ENCODE data around the gene CDH4. TPM values are rescaled to one million over a fixed set of nuclear protein-coding genes. Genes with fewer than 3 reads are reported as not detected.

The CDH4 gene
- total RNA-seq, 1 donor from 2014 or later = 3.2 TPM

DNA sequence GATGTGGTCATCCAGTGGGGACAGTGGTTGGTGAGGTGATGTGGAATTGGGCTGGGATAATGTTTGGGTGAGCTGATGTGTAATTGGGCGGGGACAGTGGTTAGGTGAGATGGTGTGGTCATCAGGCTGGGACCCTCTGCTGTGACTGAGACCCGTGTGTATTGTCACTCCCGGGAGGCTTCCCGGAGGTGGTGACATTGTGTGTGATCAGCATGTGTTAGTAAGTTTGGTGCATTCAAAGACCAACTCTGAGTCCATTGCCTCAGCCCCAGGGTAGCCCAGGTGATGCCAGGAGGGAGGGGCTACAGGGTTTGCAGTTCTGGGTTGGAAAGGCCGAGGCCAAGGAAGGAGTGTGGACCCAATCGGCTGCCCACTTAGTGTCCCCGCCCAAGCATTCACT, 438.1 kb downstream of the CDH4 start:
- H3K9me3 ChIP-seq (ENCODE audit: insufficient read depth, low read depth, low read length) = peaks cover 2% of the 10 kb centered on the region
- no peak for FAIRE-seq
- H3K4me1 ChIP-seq (ENCODE audit: insufficient read depth, low read length) = no peaks in the 10 kb centered on the region
- Mint-ChIP-seq H3K9me3 (ENCODE audit: unreplicated experiment) (peaks cover 2% of the 10 kb centered on the region), H3K27ac (ENCODE audit: unreplicated experiment) (no peak overlapping the region), H3K4me3 (ENCODE audit: unreplicated experiment) (no peak overlapping the region), H3K4me1 (ENCODE audit: low read depth, unreplicated experiment) (peaks cover 2% of the 10 kb centered on the region), H3K27me3 (ENCODE audit: low read depth, unreplicated experiment) (peaks cover 63% of the 10 kb centered on the region), H3K36me3 (ENCODE audit: low read depth, unreplicated experiment) (no peaks in the 10 kb centered on the region)
- TF ChIP-seq, protein P1, sequence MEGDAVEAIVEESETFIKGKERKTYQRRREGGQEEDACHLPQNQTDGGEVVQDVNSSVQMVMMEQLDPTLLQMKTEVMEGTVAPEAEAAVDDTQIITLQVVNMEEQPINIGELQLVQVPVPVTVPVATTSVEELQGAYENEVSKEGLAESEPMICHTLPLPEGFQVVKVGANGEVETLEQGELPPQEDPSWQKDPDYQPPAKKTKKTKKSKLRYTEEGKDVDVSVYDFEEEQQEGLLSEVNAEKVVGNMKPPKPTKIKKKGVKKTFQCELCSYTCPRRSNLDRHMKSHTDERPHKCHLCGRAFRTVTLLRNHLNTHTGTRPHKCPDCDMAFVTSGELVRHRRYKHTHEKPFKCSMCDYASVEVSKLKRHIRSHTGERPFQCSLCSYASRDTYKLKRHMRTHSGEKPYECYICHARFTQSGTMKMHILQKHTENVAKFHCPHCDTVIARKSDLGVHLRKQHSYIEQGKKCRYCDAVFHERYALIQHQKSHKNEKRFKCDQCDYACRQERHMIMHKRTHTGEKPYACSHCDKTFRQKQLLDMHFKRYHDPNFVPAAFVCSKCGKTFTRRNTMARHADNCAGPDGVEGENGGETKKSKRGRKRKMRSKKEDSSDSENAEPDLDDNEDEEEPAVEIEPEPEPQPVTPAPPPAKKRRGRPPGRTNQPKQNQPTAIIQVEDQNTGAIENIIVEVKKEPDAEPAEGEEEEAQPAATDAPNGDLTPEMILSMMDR (IDR thresholded peaks at IDR 0.05; ENCODE audit: insufficient read depth, low read depth, low read length) = no peak
- no peak for TF ChIP-seq EZH2 (IDR thresholded peaks at IDR 0.05; ENCODE audit: insufficient read depth, low read length)
- no peaks in the 10 kb centered on the region for H3K27me3 ChIP-seq (ENCODE audit: insufficient read depth, low read length)
- no peaks in the 10 kb centered on the region for H3K36me3 ChIP-seq (ENCODE audit: insufficient read depth, low read length)
- H3K4me2 ChIP-seq (ENCODE audit: low read length) = no peak overlapping the region
- no peaks in the 10 kb centered on the region for H3K79me2 ChIP-seq (ENCODE audit: insufficient read depth, low read length)
- no peaks in the 10 kb centered on the region for H4K20me1 ChIP-seq (ENCODE audit: insufficient read depth, low read length)
- H3K4me3 ChIP-seq (ENCODE audit: insufficient read depth, low read depth, low read length) = no peak overlapping the region
- DNase-seq (ENCODE audit: low read depth) = no peak
- H3K27ac ChIP-seq (ENCODE audit: low read depth, low read length) = no peak overlapping the region
- no peak overlapping the region for H3K9ac ChIP-seq (ENCODE audit: low read length)
- no peak overlapping the region for H2AFZ ChIP-seq (ENCODE audit: low read depth, low read length)

DNA sequence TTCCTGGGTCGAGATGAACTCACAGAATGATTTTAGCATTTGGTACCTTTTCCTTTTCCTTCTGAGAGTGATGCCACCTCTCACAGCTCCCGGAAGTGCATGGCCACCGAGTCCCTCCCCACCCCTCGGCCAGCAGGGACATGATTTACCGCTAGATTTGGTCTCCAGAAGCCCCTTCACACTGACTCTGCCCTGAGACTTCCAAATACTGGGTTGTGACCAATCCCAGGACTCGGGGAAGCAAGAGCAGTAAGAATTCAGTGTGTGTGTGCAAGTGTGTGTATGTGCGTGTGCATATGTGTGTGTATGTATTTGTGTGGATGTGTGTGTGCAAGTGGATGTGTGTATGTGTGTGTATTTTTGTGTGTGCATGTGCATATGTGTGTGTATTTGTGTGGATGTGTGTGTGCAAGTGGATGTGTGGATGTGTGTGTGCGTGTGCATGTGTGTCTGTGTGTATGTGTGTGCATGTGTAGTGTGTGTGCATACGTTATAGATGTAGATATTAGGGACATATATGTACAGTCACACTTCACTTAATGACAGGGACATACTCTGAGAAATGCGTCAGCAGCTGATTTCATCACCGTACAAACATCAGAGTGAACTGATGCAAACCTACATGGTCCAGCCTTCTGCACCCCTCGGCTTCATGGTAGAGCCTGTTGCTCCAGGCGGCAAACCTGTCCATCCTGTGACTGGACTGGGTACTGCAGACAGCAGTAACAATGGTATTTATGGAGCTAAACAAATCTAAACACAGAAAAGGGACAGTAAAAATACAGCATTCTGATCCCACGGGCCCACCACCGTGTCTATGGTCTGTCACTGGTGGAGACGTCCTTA, 439.2 kb downstream of the CDH4 start:
- H3K4me3 ChIP-seq (ENCODE audit: insufficient read depth, low read depth, low read length) = no peak overlapping the region
- TF ChIP-seq EZH2 (IDR thresholded peaks at IDR 0.05; ENCODE audit: insufficient read depth, low read length) = no peak
- TF ChIP-seq, protein P1 (IDR thresholded peaks at IDR 0.05; ENCODE audit: insufficient read depth, low read depth, low read length) = no peak
- H3K36me3 ChIP-seq (ENCODE audit: insufficient read depth, low read length) = no peaks in the 10 kb centered on the region
- H3K27ac Mint-ChIP-seq (ENCODE audit: unreplicated experiment) = no peak overlapping the region
- H3K36me3 Mint-ChIP-seq (ENCODE audit: low read depth, unreplicated experiment) = no peaks in the 10 kb centered on the region
- peaks cover 58% of the 10 kb centered on the region for H3K27me3 Mint-ChIP-seq (ENCODE audit: low read depth, unreplicated experiment)
- no peak overlapping the region for H3K27ac ChIP-seq (ENCODE audit: low read depth, low read length)
- peaks cover 2% of the 10 kb centered on the region for H3K9me3 ChIP-seq (ENCODE audit: insufficient read depth, low read depth, low read length)
- no peak overlapping the region for H3K9ac ChIP-seq (ENCODE audit: low read length)
- peaks cover 2% of the 10 kb centered on the region for H3K4me1 Mint-ChIP-seq (ENCODE audit: low read depth, unreplicated experiment)
- no peaks in the 10 kb centered on the region for H4K20me1 ChIP-seq (ENCODE audit: insufficient read depth, low read length)
- no peaks in the 10 kb centered on the region for H3K4me1 ChIP-seq (ENCODE audit: insufficient read depth, low read length)
- H3K4me2 ChIP-seq (ENCODE audit: low read length) = no peak overlapping the region
- H2AFZ ChIP-seq (ENCODE audit: low read depth, low read length) = no peak overlapping the region
- no peaks in the 10 kb centered on the region for H3K27me3 ChIP-seq (ENCODE audit: insufficient read depth, low read length)
- H3K4me3 Mint-ChIP-seq (ENCODE audit: unreplicated experiment) = no peak overlapping the region
- H3K79me2 ChIP-seq (ENCODE audit: insufficient read depth, low read length) = no peaks in the 10 kb centered on the region
- FAIRE-seq = no peak
- peaks cover 2% of the 10 kb centered on the region for H3K9me3 Mint-ChIP-seq (ENCODE audit: unreplicated experiment)
- no peak for DNase-seq (ENCODE audit: low read depth)

DNA sequence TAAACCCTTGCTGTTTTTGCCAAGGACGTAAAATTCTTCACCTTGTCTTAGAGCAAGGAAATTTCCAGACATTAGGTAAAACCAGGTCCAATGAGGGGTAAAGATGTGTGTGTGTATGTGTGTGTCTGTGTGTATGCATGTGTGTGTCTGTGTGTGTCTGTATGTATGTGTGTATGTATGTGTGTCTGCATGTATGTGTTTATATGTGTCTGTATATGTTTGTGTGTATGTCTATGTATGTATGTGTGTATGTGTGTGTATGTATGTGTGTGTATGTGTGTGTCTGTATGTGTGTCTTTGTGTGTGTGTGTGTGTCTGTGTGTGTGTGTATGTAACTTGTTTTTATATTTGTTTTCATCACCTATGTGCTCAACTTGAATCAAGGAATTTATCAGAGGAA, 439.9 kb downstream of the CDH4 start:
- FAIRE-seq = no peak
- Mint-ChIP-seq H3K9me3 (ENCODE audit: unreplicated experiment) (peaks cover 2% of the 10 kb centered on the region), H3K4me1 (ENCODE audit: low read depth, unreplicated experiment) (peaks cover 2% of the 10 kb centered on the region), H3K27me3 (ENCODE audit: low read depth, unreplicated experiment) (peaks cover 62% of the 10 kb centered on the region), H3K27ac (ENCODE audit: unreplicated experiment) (no peak overlapping the region), H3K4me3 (ENCODE audit: unreplicated experiment) (no peak overlapping the region), H3K36me3 (ENCODE audit: low read depth, unreplicated experiment) (no peaks in the 10 kb centered on the region)
- Histone ChIP-seq H3K4me1 (ENCODE audit: insufficient read depth, low read length) (no peaks in the 10 kb centered on the region), H3K79me2 (ENCODE audit: insufficient read depth, low read length) (no peaks in the 10 kb centered on the region), H3K4me2 (ENCODE audit: low read length) (no peak overlapping the region), H3K27me3 (ENCODE audit: insufficient read depth, low read length) (no peaks in the 10 kb centered on the region), H4K20me1 (ENCODE audit: insufficient read depth, low read length) (peaks cover 3% of the 10 kb centered on the region), H2AFZ (ENCODE audit: low read depth, low read length) (no peak overlapping the region), H3K27ac (ENCODE audit: low read depth, low read length) (no peak overlapping the region), H3K9ac (ENCODE audit: low read length) (no peak overlapping the region), H3K9me3 (ENCODE audit: insufficient read depth, low read depth, low read length) (no peaks in the 10 kb centered on the region), H3K36me3 (ENCODE audit: insufficient read depth, low read length) (no peaks in the 10 kb centered on the region), H3K4me3 (ENCODE audit: insufficient read depth, low read depth, low read length) (no peak overlapping the region)
- TF ChIP-seq, protein P1 (IDR thresholded peaks at IDR 0.05; ENCODE audit: insufficient read depth, low read depth, low read length) = no peak
- no peak for TF ChIP-seq EZH2 (IDR thresholded peaks at IDR 0.05; ENCODE audit: insufficient read depth, low read length)
- DNase-seq (ENCODE audit: low read depth) = no peak

Data from astrocyte (in vitro differentiated cells and primary cell).